Erythroblast (primary cell): Measurements from ENCODE around the gene STK40.

Experiments used
- GATA1 ChIP-seq: IDR thresholded peaks from 2 replicates; pipeline ENCODE4 v1.6.1; 2011; ENCODE audit warnings: low read depth, mild to moderate bottlenecking, control low read depth, low read length, moderate library complexity
- POLR2A ChIP-seq: IDR thresholded peaks from 2 replicates; pipeline ENCODE4 v1.6.1; 2011; ENCODE audit warnings: mild to moderate bottlenecking, low read length

DNA sequence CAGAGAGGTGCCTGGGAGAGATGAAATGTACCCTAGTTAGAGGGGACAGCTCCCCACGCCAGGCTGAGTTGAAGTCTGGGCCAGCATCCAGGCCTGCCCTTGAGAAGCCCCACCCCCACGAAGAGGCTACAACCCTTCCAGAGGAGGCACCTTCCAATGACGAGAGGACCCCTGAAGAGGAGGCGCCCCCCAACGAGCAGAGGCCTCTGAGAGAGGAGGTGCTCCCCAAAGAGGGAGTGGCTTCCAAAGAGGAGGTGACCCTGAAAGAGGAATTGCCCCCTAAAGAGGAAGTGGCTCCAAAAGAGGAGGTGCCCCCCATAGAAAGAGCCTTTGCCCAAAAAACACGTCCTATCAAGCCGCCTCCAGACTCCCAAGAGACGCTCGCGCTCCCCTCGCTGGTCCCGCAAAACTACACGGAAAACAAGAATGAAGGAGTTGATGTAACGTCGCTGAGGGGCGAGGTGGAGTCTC lies 65.4 kb downstream of the STK40 start:
- TF ChIP-seq POLR2A (no peak), GATA1 (no peak)
